Subcutaneous abdominal adipose tissue (tissue), 5 donors: Measurements from ENCODE around the gene RNF41.

Experiments used
- H3K27ac ChIP-seq: one replicate; pipeline ENCODE4 v1.7.0; 2013; ENCODE audit warnings: low read depth, mild to moderate bottlenecking, inconsistent platforms, low read length, moderate library complexity
- H3K27me3 ChIP-seq, 5 donors: one replicate each; pipeline ENCODE4 v1.7.0; 2013; ENCODE audit warnings: low read length in 5 of 5, inconsistent platforms in 1 of 5; ENCODE audit not compliant: control insufficient read depth in 5 of 5, insufficient read depth in 4 of 5
- H3K36me3 ChIP-seq, 5 donors: one replicate each; pipeline ENCODE4 v1.7.0; 2013; ENCODE audit warnings: low read length in 5 of 5; ENCODE audit not compliant: control insufficient read depth in 5 of 5, insufficient read depth in 5 of 5
- H3K4me1 ChIP-seq, 5 donors: one replicate each; pipeline ENCODE4 v1.7.0; 2013; ENCODE audit warnings: low read length in 5 of 5, mild to moderate bottlenecking in 3 of 5, moderate library complexity in 1 of 5; ENCODE audit not compliant: control insufficient read depth in 5 of 5, insufficient read depth in 5 of 5
- H3K4me3 ChIP-seq, 5 donors: one replicate each; pipeline ENCODE4 v1.7.0; 2013; ENCODE audit warnings: low read length in 5 of 5, low read depth in 1 of 5
- H3K9ac ChIP-seq, 5 donors: one replicate each; pipeline ENCODE4 v1.7.0; 2013; ENCODE audit warnings: low read length in 5 of 5, mild to moderate bottlenecking in 4 of 5, moderate library complexity in 3 of 5
- H3K9me3 ChIP-seq, 5 donors: one replicate each; pipeline ENCODE4 v1.7.0; 2013; ENCODE audit warnings: low read length in 5 of 5; ENCODE audit not compliant: control insufficient read depth in 5 of 5
- donor health status: healthy.
- donor health status: healthy.
- donor health status: healthy.
- donor health status: healthy.
- donor health status: healthy.

Gene RNF41

GRCh38 chr12:56219840-56220239 lies 1.9 kb downstream of the RNF41 start:
- Histone ChIP-seq H3K9ac (no peak overlapping the region), H3K4me3 (no peak overlapping the region), H3K27ac (no peak overlapping the region), H3K9me3 (no peaks in the 10 kb centered on the region), H3K4me1 (peaks cover 8 to 50% (median 41%) of the 10 kb centered on the region in 5 donors), H3K27me3 (no peaks in the 10 kb centered on the region), H3K36me3 (peaks cover 0 to 23% (median 15%) of the 10 kb centered on the region in 5 donors)

DNA sequence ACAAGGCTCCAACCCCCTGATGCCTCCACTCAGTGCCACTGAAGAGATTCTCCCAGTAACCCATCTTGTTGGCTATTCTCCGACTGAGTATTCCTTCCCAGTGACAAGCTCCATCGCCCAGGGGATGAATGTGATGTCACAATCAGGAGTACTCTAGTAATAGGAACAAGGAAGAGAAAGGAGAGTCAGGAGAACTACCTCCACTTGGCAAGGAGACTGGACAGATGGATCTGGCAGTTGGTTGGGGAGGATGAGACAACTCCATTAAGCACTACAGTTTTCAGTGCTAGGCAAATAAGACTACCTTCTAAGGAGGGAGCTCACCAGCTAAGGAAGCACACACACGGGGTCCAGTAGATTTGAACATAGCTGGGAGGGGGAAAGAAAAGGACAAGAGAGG lies 5.3 kb downstream of the RNF41 start:
- H3K4me3 ChIP-seq: no peak overlapping the region
- peaks cover 14 to 55% (median 43%) of the 10 kb centered on the region in 5 donors for H3K36me3 ChIP-seq
- no peaks in the 10 kb centered on the region for H3K9me3 ChIP-seq
- H3K4me1 ChIP-seq: peaks cover 0 to 23% (median 18%) of the 10 kb centered on the region in 5 donors
- H3K27ac ChIP-seq: no peak overlapping the region
- H3K9ac ChIP-seq: no peak overlapping the region
- no peaks in the 10 kb centered on the region for H3K27me3 ChIP-seq

DNA sequence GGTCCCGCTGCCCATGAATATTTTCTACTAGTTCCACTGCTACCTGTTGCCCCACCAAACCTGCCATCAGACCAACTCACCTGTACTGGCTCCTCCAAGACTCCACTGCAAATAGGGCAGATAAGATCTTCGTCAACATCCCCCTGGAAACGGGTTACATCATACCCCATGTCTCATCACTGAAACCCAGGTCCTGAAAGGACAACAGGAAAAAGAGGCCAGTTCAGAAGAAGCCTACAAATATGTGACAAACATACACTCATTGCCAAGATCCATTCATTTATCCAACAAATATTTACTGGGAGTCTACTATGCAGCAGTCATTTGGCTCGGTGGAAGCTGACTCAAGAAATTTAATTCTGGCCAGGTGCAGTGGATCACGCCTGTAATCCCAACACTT lies 7.8 kb downstream of the RNF41 start:
- Histone ChIP-seq H3K4me1 (peaks cover 0 to 3% (median 0%) of the 10 kb centered on the region in 5 donors), H3K27me3 (no peaks in the 10 kb centered on the region), H3K4me3 (no peak overlapping the region), H3K36me3 (peaks cover 19 to 77% (median 61%) of the 10 kb centered on the region in 5 donors), H3K9me3 (no peaks in the 10 kb centered on the region), H3K27ac (no peak overlapping the region), H3K9ac (no peak overlapping the region)

DNA sequence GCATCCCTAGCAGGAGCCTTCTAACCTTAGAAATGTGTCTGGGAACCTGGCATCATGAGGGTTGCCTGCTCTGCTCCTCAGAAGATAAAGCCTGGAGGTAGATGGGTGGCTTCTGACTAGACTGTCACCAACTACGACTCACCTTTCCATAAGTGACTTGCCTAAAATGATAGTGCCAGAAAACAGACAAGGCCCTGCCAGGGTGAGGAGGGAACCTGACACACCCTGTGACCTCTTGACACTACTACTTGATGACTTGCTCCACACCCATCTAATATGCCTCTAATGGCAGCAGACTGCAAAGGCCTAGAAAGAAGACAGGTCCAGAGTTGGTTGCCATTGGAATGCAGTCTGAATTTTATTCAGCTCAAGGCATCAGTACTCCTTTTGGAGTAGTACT lies 9.4 kb downstream of the RNF41 start:
- Histone ChIP-seq H3K9ac (peak overlapping the region in 1 of 5 donors; percentile 28), H3K36me3 (peaks cover 24 to 83% (median 73%) of the 10 kb centered on the region in 5 donors), H3K9me3 (no peaks in the 10 kb centered on the region), H3K27ac (no peak overlapping the region), H3K4me1 (peaks cover 0 to 3% (median 0%) of the 10 kb centered on the region in 5 donors), H3K4me3 (no peak overlapping the region), H3K27me3 (no peaks in the 10 kb centered on the region)

GRCh38 chr12:56208006-56208405 lies 13.7 kb downstream of the RNF41 start:
- no peaks in the 10 kb centered on the region for H3K27me3 ChIP-seq
- H3K9me3 ChIP-seq: no peaks in the 10 kb centered on the region
- peaks cover 27 to 75% (median 61%) of the 10 kb centered on the region in 5 donors for H3K36me3 ChIP-seq

DNA sequence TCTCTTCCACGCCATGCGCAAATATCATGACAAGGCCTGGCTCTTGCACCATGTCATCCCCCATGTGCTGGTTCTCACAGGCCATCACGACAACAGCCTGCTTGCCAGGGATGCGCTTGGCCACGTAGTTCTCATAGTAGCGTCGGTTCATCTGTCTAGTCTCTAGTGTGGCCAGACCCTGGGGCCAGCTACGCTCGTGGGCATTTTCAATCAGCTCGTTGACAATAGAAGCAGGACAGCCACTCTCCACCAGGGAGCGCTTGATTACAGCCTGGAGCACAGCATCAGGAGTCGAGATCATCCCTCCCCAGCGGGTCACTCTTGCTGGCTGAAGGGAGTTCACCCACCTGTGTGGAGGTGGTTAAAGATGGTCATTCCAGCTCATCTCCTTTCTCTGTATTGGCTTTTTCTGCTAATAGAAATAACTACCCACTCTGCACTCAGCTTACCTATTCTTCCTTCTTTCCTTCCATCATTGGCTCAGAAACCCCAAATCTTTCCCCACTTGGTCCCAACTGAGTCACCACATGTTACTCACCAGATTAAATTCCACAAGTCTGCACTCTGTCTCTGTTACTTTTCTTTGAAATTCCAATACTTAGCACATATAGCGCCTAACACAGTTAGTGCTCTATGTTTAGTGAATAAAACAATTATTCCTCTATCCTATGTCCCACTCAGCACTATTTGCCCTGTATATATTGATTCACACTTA lies 15.1 kb downstream of the RNF41 start:
- Histone ChIP-seq H3K27me3 (no peaks in the 10 kb centered on the region), H3K9ac (peak overlapping the region in 1 of 5 donors; percentile 17), H3K4me3 (no peak overlapping the region), H3K36me3 (peaks cover 17 to 62% (median 49%) of the 10 kb centered on the region in 5 donors), H3K9me3 (no peaks in the 10 kb centered on the region), H3K4me1 (peaks cover 0 to 27% (median 24%) of the 10 kb centered on the region in 5 donors), H3K27ac (peak overlapping the region; percentile 49)

More at GRCh38 chr12:56208006-56208405, 13.7 kb downstream of the RNF41 start:
- Histone ChIP-seq H3K27ac (no peak overlapping the region), H3K4me1 (peaks cover 0 to 20% (median 17%) of the 10 kb centered on the region in 5 donors), H3K9ac (no peak overlapping the region), H3K4me3 (no peak overlapping the region)

GRCh38 chr12:56205445-56205844 lies 16.3 kb downstream of the RNF41 start:
- no peak overlapping the region for H3K4me3 ChIP-seq
- H3K36me3 ChIP-seq: peaks cover 14 to 52% (median 41%) of the 10 kb centered on the region in 5 donors
- no peaks in the 10 kb centered on the region for H3K9me3 ChIP-seq
- peak overlapping the region in 3 of 5 donors; percentile 19 to 35 (median 26) for H3K9ac ChIP-seq
- no peaks in the 10 kb centered on the region for H3K27me3 ChIP-seq
- H3K27ac ChIP-seq: peak overlapping the region; percentile 57
- H3K4me1 ChIP-seq: peaks cover 0 to 27% (median 24%) of the 10 kb centered on the region in 5 donors

DNA sequence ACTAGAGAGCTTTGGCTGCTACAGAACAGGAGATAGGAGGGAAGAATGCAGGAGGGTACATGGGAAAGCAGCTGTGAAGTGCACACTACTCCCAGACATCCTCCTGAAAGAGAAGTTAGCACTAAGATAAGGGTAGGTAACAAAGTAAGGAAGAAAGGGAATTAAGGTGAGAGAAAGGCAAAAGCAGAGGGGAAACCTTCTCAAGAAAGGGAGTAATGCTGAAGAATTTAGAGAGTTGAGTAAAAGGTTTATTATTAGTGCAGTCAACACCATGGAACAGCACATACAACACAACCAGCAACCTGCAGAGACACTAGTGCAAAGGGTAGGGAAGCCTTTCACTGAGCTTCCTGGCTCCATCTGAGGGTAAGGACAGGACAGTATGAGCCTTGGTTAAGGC lies 17.4 kb downstream of the RNF41 start:
- Histone ChIP-seq H3K4me3 (no peak overlapping the region), H3K27me3 (no peaks in the 10 kb centered on the region), H3K36me3 (peaks cover 12 to 42% (median 33%) of the 10 kb centered on the region in 5 donors), H3K27ac (peak overlapping the region; percentile 25), H3K9ac (peak overlapping the region in 1 of 5 donors; percentile 6), H3K4me1 (peaks cover 0 to 27% (median 24%) of the 10 kb centered on the region in 5 donors), H3K9me3 (no peaks in the 10 kb centered on the region)

DNA sequence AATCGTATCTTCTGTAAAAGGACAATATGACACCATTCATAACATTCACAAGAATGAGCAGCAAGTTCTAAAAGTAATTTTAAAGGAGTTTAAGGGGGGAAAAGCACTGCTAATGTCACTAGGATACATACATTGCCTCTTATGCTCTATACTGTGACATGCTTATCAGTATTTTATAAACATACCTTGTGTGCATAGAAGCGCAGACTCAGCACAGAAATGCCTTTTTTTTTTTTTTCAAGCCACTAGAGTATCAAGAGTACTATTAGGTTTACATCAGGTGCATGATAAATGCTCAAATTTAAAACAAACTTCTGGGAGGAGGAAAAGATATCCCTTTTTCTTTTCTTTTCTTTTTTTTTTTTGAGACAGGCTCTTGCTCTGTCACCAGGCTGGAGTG lies 18.9 kb downstream of the RNF41 start:
- Histone ChIP-seq H3K4me3 (no peak overlapping the region), H3K9ac (no peak overlapping the region), H3K4me1 (peaks cover 0 to 32% (median 27%) of the 10 kb centered on the region in 5 donors), H3K9me3 (no peaks in the 10 kb centered on the region), H3K27ac (no peak overlapping the region), H3K36me3 (peaks cover 11 to 33% (median 27%) of the 10 kb centered on the region in 5 donors), H3K27me3 (no peaks in the 10 kb centered on the region)

DNA sequence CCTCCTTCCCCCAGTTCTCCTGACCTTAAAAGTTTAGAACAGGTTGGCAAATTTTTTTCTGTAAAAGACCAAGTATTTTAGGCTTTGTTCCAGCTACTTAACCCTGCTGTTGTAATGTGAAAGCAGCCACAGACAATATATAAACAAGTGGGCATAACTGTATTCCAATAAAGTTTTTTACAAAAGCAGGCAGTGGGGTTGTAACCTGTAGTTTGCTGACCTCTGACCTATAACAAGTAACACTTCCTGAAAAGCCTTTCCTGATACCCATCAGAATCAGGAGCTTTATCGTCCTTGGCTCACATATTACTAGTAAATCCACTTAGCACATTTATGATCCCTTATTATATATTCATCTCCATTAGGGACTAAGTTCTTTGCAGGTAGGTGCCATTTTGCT lies 19.4 kb downstream of the RNF41 start:
- Histone ChIP-seq H3K9me3 (no peaks in the 10 kb centered on the region), H3K9ac (peak overlapping the region in 2 of 5 donors; percentile 1 to 26), H3K36me3 (peaks cover 7 to 29% (median 22%) of the 10 kb centered on the region in 5 donors), H3K27me3 (no peaks in the 10 kb centered on the region), H3K4me1 (peaks cover 0 to 32% (median 27%) of the 10 kb centered on the region in 5 donors), H3K27ac (no peak overlapping the region), H3K4me3 (no peak overlapping the region)
